ENCODE measurements around the gene PPP4R4.

- no peak for TF ChIP-seq POLR2AphosphoS5 (IDR thresholded peaks at IDR 0.05; ENCODE audit: low read depth)
- TF ChIP-seq, protein P1, sequence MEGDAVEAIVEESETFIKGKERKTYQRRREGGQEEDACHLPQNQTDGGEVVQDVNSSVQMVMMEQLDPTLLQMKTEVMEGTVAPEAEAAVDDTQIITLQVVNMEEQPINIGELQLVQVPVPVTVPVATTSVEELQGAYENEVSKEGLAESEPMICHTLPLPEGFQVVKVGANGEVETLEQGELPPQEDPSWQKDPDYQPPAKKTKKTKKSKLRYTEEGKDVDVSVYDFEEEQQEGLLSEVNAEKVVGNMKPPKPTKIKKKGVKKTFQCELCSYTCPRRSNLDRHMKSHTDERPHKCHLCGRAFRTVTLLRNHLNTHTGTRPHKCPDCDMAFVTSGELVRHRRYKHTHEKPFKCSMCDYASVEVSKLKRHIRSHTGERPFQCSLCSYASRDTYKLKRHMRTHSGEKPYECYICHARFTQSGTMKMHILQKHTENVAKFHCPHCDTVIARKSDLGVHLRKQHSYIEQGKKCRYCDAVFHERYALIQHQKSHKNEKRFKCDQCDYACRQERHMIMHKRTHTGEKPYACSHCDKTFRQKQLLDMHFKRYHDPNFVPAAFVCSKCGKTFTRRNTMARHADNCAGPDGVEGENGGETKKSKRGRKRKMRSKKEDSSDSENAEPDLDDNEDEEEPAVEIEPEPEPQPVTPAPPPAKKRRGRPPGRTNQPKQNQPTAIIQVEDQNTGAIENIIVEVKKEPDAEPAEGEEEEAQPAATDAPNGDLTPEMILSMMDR (IDR thresholded peaks at IDR 0.05; ENCODE audit: insufficient read depth, low read length) = peak; percentile 15
- TF ChIP-seq, protein P2, sequence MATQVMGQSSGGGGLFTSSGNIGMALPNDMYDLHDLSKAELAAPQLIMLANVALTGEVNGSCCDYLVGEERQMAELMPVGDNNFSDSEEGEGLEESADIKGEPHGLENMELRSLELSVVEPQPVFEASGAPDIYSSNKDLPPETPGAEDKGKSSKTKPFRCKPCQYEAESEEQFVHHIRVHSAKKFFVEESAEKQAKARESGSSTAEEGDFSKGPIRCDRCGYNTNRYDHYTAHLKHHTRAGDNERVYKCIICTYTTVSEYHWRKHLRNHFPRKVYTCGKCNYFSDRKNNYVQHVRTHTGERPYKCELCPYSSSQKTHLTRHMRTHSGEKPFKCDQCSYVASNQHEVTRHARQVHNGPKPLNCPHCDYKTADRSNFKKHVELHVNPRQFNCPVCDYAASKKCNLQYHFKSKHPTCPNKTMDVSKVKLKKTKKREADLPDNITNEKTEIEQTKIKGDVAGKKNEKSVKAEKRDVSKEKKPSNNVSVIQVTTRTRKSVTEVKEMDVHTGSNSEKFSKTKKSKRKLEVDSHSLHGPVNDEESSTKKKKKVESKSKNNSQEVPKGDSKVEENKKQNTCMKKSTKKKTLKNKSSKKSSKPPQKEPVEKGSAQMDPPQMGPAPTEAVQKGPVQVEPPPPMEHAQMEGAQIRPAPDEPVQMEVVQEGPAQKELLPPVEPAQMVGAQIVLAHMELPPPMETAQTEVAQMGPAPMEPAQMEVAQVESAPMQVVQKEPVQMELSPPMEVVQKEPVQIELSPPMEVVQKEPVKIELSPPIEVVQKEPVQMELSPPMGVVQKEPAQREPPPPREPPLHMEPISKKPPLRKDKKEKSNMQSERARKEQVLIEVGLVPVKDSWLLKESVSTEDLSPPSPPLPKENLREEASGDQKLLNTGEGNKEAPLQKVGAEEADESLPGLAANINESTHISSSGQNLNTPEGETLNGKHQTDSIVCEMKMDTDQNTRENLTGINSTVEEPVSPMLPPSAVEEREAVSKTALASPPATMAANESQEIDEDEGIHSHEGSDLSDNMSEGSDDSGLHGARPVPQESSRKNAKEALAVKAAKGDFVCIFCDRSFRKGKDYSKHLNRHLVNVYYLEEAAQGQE (IDR thresholded peaks at IDR 0.05; ENCODE audit: insufficient replicate concordance, low read depth) = no peak
Observed at GRCh38 chr14:94132285-94132887, 41.7 kb upstream of the PPP4R4 start.

All from HL-60 (cell line).